HG03066 (cell line): ENCODE data around the gene GUSB.
A peak's percentile ranks its signal among the peaks of the same experiment; 100 is the strongest.

Source experiments
- ATAC-seq: cut with Tn5 transposase; IDR thresholded peaks from one replicate; pipeline ENCODE4 v1.9.1; 2021; ENCODE audit warnings: low read depth; ENCODE audit not compliant: unreplicated experiment

Gene GUSB

GRCh38 chr7:65938336-65938895, 43.6 kb downstream of the GUSB start:
- ATAC-seq = no peak

GRCh38 chr7:65937296-65937695, 44.7 kb downstream of the GUSB start:
- ATAC-seq = no peak

DNA sequence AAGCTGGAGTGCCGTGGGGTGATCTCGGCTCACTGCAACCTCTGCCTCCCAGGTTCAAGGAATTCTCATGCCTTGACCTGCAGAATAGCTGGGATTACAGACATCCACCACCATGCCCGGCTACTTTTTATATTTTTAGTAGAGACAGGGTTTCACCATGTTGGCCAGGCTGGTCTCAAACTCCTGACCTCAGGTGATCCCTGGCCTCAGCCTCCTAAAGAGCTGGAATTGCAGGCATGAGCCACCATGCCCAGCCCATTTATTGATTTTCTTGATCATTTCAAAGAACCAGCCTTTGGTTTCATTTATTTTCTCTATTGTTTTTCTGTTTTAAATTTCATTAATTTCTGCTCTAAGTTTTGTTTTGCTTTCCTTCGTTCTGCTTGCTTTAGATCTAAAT, 50.3 kb downstream of the GUSB start:
- ATAC-seq = no peak

GRCh38 chr7:65927489-65928448, 54.2 kb downstream of the GUSB start:
- no peak for ATAC-seq

GRCh38 chr7:65926588-65926987, 55.4 kb downstream of the GUSB start:
- no peak for ATAC-seq

- ATAC-seq = no peak
Observed at GRCh38 chr7:65925040-65925439, 57.0 kb downstream of the GUSB start.

GRCh38 chr7:65924193-65924592, 57.8 kb downstream of the GUSB start:
- no peak for ATAC-seq

DNA sequence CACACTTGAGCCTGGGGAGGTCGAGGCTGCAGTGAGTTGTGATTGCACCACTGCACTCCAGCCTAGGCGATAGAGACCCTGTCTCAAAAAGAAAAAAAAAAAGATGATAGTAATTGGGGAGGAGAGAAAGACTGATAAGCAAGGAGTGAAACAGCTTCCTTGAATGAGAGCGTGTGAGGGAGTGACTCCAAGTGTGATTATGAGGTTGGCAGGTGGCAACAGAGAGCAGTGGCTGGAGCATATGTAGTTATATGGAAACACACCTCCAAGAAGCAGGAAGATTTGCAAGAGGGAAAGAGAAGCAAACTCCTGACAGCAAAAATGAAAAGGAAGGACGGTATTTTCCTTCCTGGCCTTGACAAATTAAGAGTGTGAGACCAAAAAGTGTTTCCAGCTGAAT, 58.7 kb downstream of the GUSB start:
- ATAC-seq = no peak

- peak; percentile 61 for ATAC-seq
Observed at GRCh38 chr7:65915921-65916657, 65.9 kb downstream of the GUSB start.

GRCh38 chr7:65912237-65912636, 69.8 kb downstream of the GUSB start:
- no peak for ATAC-seq
